GM20431 (cell line): ENCODE results near the gene TMEM258.

Experiments used
- in situ Hi-C: fragments of 300-500 bp; cut with MseI, MboI; formaldehyde crosslinking; loops from one replicate; pipeline ENCODE4 v1.15.0; 2020; ENCODE audit warnings: low sequenced_read_pairs; ENCODE audit not compliant: unreplicated experiment

The TMEM258 gene

GRCh38 chr11:61764606-61765260 is 27.7 kb downstream of the TMEM258 start:
- in situ Hi-C loops, result no loop called here

DNA sequence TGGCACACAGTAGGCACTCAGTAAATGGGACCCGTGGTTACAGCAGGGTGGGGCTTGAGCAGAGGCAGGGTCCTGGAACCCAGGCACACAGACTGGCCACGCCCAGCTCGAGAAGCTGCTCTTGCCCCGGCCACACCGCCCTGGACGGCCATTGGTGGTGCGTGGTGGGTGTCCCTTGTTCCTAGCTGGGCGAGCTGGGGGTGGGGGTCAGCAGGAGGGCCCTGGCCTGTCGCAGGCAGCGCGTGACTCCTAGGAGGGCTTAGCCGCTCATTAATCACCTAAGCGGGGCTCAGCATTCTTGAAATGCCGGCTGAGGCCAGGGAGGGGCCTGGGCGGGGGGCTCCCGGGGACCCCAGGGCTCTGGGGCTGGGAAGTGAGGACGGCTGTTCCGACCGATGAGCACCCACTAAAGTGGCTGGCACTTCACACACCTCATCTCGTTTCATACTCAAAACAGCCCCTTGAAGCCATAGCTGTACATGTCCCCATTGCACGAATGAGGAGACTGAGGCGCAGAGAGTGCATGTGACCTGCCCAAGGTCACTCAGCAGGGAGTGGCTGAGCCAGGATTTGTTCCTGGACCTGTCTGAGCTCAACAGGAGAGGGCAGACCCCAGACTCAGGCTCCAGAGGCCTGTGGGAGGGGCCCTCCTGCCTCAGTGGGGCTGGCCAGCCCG is 28.3 kb downstream of the TMEM258 start:
- in situ Hi-C loops, result no loop called here

DNA sequence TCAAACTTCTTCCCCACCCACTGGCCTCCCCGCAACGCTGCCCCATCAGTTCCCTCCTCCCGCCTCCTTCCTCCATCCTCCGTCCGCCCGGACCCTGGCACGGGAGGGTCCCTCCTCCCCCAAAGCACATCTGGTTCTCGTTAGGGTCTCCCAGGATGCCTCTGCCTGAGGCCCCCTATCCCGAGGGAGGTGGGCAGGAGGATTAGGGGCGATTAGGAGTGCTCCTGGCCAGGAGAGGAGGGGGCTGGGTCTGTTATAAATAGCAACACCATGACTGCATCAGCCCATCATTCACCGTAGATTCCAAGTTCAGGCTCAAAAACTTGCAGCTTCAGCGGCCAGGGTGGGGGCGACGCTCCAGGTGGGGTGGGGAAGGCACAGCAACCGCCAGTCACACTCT is 29.6 kb downstream of the TMEM258 start:
- in situ Hi-C loops, result no loop called here

- in situ Hi-C loops, result no loop called here
These were observed 30.2 kb downstream of the TMEM258 start for GRCh38 chr11:61762223-61762615.

DNA sequence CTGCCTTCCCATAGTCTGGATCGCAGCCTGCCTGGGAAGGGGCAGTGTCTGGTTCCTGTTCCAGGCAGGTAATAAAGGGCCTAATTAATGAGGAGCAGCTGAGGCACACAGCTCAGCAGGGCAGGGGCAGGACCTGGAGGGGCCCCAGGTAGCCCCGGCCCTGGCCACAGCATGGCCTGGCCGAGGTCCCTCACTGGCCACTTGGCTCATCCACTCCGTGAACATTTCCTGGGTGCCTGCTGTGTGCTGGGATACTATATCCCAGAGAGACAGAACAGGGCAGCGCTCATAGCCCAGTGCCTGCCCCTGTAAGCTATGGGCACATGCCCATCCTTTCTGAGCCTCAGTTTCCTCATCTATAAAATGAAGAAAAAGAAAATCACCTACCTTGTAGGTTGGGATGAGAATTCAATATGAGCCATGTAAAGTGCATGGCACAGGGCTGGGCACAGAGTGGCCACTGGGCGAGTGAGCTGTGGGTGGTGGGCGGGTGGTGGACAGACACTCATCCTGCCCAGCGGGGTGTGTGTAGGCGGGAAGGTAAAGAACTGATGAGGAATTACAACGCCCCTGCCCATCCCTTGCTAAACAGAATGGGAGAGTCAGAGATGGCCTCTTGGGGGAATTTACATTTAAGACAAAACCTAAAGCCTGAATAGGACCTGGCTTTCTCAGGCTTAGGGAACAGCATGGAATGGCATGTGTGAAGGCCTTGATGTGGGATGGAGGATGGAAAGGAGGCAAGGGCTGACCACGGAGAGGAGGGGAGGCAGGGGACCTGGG is 30.8 kb downstream of the TMEM258 start:
- in situ Hi-C loops, result no loop called here

GRCh38 chr11:61760946-61761345 is 31.5 kb downstream of the TMEM258 start:
- in situ Hi-C loops, result no loop called here

DNA sequence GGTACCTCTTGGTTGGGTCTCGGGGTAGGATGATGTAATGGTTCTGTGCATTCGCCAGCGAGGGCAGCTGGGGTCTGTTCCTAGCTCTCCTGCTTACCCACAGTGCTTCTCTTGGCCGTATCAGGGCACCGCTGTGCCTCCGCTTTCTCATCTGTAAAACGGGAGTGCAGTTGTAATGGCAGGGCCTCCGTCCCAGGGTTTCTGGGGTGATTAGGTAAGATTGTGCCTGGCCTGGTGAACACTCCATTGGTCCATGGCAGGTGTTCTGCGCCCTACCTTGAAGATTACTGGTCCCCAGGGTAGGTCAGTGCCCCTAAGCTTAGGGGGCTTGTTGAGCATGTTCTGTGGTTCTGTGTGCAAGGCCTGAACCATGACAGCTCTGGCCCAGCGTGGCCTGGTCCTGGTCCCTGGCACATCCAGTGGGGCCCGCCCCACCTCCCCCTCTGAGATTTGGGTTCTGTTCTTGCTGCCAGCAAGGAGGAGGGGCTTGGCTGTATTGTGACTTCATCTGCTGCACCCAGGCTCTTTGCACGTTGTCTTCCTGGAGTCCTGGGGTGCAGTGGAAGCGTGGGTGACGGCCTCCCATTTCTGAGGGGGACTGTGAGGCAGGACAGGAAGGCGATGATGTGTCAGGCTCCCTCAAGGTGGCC is 35.1 kb downstream of the TMEM258 start:
- in situ Hi-C loops, result no loop called here

DNA sequence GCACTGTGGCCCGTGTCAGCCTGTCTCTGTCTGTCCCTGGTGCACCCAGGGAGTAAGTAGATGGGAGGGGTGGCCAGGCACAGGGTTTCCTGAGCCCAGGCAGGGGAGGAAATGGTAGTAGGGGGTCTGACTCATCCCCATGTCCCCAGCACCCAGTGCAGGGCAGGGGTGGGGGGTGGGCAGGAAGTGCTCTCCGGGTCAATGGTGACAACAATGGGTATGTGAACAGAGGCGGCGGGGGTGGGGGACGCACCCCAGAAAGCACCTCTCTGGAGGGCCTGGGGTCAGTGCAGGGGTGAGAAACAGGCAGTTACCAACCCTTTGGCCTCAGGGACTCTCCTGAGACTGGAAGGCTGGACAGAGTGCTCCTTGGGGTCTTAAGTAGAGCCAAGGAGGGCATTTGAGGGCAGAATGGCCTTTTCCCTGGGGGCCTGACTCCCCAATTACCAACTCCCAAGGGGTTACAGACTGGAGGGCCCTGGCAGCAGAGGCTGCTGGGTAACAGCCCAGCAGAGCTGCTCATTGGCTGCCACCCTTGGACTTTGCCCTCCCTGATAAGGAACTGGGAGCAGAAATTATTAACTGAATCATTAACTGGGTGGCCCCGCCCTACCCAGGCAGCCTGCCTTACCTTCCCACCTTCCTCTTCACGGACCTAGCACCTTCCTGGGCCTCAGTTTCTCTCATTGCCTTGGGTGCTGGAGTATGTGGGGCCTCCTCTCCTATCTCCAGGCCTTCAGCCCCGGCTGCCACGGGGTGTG is 35.8 kb downstream of the TMEM258 start:
- in situ Hi-C loops, result no loop called here

DNA sequence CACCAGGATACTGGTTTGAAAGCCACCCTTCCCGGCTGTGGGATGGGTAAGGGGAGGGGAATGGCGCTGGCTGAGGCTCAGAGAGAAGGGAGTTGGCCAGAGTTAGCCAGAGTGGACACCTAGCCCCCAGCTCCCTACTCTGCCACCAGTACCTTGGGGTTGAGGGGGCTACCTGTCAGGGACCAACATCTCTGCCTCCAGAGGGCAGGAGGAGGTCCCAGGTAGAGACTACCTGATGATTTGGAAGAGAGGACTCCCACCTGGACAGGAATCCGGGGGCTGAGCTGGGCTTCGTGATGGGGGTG is 36.3 kb downstream of the TMEM258 start:
- in situ Hi-C loops, result no loop called here

- in situ Hi-C loops, result no loop called here
These were observed 37.6 kb downstream of the TMEM258 start for GRCh38 chr11:61754534-61755482.

DNA sequence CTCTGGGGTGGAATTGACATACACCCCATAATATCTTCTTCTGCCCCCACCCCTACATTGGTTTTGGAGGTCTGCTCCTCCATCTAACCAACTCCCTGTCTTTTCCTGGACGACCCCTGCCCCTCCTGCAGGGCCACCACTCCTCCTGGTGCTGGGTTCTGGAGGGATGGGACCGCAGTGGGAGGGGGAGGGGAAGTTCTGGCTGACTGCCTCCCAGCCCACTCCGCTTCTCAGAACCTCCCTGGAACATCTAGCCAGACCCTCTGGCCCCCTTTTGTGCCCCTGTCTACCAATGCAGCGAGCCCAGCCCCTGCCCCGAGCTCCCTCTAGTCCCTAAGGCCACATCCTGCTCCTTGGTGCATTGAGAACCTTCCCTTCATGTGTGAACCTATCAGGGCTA is 38.7 kb downstream of the TMEM258 start:
- in situ Hi-C loops, result no loop called here

DNA sequence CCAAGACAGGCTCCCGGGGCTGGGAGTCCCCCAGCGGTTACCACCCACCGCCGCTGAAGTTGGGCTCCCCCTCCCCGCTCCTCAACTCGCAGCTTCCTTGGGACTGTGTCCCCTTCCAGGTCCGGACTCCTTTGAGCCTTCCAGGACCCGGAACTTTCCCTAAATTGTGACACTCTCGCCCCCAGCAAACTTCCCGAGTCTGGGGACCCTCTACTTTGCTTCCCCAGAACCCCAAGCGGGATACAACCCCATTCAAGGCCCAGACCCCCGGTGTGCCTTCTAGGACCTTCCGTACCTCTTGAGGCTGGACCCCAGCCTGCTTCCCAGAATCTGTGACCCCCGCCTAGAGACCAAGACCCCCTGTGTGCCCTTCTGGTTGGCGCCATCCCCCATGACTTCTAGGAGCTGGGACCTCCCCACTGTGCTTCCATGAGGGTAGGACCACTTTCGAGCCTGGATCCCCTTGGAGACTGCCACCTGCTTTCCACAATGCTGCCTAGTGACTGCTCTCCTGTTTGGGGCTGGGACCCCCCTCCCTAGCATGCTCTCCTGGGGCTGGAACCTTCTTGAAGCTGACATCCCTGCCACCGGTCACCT is 39.4 kb downstream of the TMEM258 start:
- in situ Hi-C loops, result no loop called here

- in situ Hi-C loops, result no loop called here
These were observed 40.1 kb downstream of the TMEM258 start, which contains the start of gene MYRF for GRCh38 chr11:61752117-61752924. Gene MYRF (plus strand): TSS chr11:61752636. CDS start chr11:61752745, 109 bp downstream.

GRCh38 chr11:61751384-61751783 is 41.0 kb downstream of the TMEM258 start:
- in situ Hi-C loops, result no loop called here

DNA sequence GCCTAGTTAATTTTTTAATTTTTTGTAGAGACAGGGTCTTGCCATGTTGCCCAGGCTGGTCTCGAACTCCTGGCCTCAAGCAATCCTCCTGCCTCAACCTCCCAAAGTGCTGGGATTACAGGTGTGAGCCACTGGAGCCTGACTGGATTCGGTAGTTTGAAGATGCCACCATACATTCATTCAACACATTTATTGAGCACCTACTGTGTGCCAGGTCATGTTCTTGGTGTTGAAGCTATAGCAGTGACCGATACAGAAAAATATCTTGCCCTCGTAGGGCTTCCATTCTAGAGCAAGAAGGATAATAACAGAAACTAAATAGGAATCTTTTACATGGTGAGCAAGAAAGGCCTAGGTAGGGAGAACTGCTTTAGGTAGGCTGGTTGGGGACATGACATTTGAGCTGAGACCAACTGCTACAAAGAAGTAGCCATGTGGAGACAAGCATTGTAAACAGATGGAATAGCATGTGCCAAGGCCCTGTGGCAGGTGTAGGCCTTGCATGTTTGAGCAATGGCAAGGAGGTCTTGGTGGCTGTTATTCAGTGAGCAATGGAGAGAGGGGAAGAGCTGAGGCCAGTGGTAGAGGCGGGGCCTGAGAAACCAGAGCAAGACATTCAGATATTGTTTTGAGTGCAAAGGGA is 41.6 kb downstream of the TMEM258 start:
- in situ Hi-C loops, result no loop called here

DNA sequence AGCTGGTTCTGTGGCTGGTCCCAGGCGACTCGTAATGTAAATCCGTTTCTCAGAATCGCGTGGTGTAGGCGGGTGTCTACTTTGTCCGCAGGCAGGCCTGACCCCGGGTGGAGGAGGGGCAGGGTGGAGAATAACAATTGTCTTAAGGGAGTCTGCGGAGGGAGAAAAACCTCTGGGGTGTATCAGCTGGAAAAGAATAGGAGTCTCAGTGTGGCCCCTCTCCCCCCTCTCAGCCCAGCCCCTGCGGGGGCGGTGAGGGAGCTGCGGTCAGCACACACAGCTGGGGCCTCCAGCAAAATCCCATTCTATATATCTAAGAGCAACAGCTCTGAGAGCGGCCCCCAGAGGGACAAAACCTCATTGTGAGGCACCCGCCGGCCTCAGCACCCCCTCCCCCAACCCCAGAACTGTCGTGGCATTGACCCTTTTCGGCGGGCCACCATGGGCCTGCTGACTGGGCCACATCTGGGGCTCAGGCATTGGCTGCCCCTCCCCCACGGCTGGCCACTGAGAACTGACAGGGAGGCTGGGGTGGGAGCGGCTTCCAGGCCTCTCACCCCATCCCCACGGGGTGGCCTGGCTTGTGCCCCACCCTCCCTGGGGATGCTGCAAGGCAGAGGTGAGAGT is 42.7 kb downstream of the TMEM258 start:
- in situ Hi-C loops, result no loop called here

- in situ Hi-C loops, result no loop called here
These were observed 44.5 kb downstream of the TMEM258 start for GRCh38 chr11:61747967-61748285.
